OCI-LY7 (cell line): Measurements from ENCODE around the gene NUTF2. TPM values are rescaled to one million over a fixed set of nuclear protein-coding genes. Genes with fewer than 3 reads are reported as not detected.
A peak's percentile ranks its signal among the peaks of the same experiment; 100 is the strongest.

Experiments used
- BruUV-seq: library from RNA; stranded (reverse); fragments of 400-500 nt; replicated peaks from 2 replicates; lab custom pipeline; 2021; lab: Mats Ljungman, UMichigan
- CTCF ChIA-PET: fragments of 300-600 bp; sonication (Branson Sonifier 250); formaldehyde crosslinking; loops from one replicate; lab custom pipeline; 2022; ENCODE audit warnings: antibody characterized with exemption; ENCODE audit not compliant: unreplicated experiment; lab: Charles Lee
- POLR2A ChIA-PET: fragments of 300-600 bp; sonication (Branson Sonifier 250); formaldehyde crosslinking; loops from one replicate; lab custom pipeline; 2022; ENCODE audit warnings: antibody characterized with exemption; lab: Charles Lee
- DNase-seq: peaks from one replicate; pipeline ENCODE4 v3.0.0-alpha.2; 2015; ENCODE audit warnings: low spot score
- H2AFZ ChIP-seq: fragments of 200-600 bp; sonication (generic), shearing (Covaris generic); 2 replicates; pipeline ENCODE4 v1.6.1; 2014; ENCODE audit warnings: mild to moderate bottlenecking, antibody characterized with exemption, low read length, moderate library complexity
- H3K27ac ChIP-seq: fragments of 200-600 bp; sonication (generic); 2 replicates; pipeline ENCODE4 v1.5.1; 2014; ENCODE audit warnings: mixed run types, low read depth, mild to moderate bottlenecking, moderate library complexity, low read length, inconsistent platforms; ENCODE audit not compliant: poor library complexity, severe bottlenecking
- H3K36me3 ChIP-seq: fragments of 200-600 bp; sonication (generic); 2 replicates; pipeline ENCODE4 v1.6.1; 2014; ENCODE audit warnings: mild to moderate bottlenecking, antibody characterized with exemption, low read length, moderate library complexity, mixed read lengths; ENCODE audit not compliant: insufficient read depth
- H3K4me1 ChIP-seq: fragments of 200-600 bp; sonication (generic); 2 replicates; pipeline ENCODE4 v1.5.1; 2014; ENCODE audit warnings: mild to moderate bottlenecking, low read length; ENCODE audit not compliant: insufficient read depth, poor library complexity, severe bottlenecking
- H3K4me2 ChIP-seq: fragments of 200-600 bp; sonication (generic); 2 replicates; pipeline ENCODE4 v1.6.1; 2014; ENCODE audit warnings: mild to moderate bottlenecking, low read length
- H3K4me3 ChIP-seq: fragments of 200-600 bp; sonication (generic); 2 replicates; pipeline ENCODE4 v1.5.1; 2014; ENCODE audit warnings: mild to moderate bottlenecking, low read depth, low read length; ENCODE audit not compliant: poor library complexity, severe bottlenecking
- H3K79me2 ChIP-seq: fragments of 200-600 bp; sonication (generic); 2 replicates; pipeline ENCODE4 v1.6.1; 2016; ENCODE audit warnings: low read depth, mild to moderate bottlenecking, low read length, moderate library complexity, mixed read lengths; ENCODE audit not compliant: insufficient read depth
- H3K9me2 ChIP-seq: fragments of 200-600 bp; sonication (generic); 2 replicates; pipeline ENCODE4 v1.6.1; 2016; ENCODE audit warnings: mild to moderate bottlenecking, low read length, mixed read lengths; ENCODE audit not compliant: insufficient read depth
- H3K9me3 ChIP-seq: fragments of 200-600 bp; sonication (generic); 2 replicates; pipeline ENCODE4 v1.6.1; 2014; ENCODE audit warnings: mild to moderate bottlenecking, mixed run types, low read length, mixed read lengths
- H4K20me1 ChIP-seq: fragments of 200-600 bp; sonication (generic); 2 replicates; pipeline ENCODE4 v1.6.1; 2014; ENCODE audit warnings: mild to moderate bottlenecking, antibody characterized with exemption, low read length, moderate library complexity, mixed read lengths; ENCODE audit not compliant: insufficient read depth
- EZH2phosphoT487 ChIP-seq: fragments of 200-600 bp; sonication (generic); IDR thresholded peaks from 2 replicates; pipeline ENCODE4 v1.6.1; 2018; ENCODE audit warnings: low read depth, borderline replicate concordance, mild to moderate bottlenecking, mixed run types, antibody characterized with exemption, low read length, moderate library complexity, mixed read lengths
- intact Hi-C: fragments of 100-400 bp; cut with micrococcal nuclease; formaldehyde crosslinking; loops from one replicate; pipeline ENCODE4 v1.10.0; 2022; ENCODE audit not compliant: unreplicated experiment
- total RNA-seq, 2 experiments: library from RNA; depleted of rRNA in 1 of 2; stranded (reverse); fragments of >200 nt in 1 of 2; shearing (Covaris generic) in 1 of 2; gene quantifications; 2 replicates each; pipeline ENCODE4 v1.2.3, GENCODE V29; 2014 to 2022
- TF ChIP-seq, protein P1 (sequence below): fragments of 200-600 bp; sonication (generic); conservative IDR thresholded peaks from 2 replicates; pipeline ENCODE4 v1.5.1; 2014; ENCODE audit warnings: mild to moderate bottlenecking, antibody characterized with exemption, low read length, moderate library complexity, mixed read lengths

The NUTF2 gene
- total RNA-seq, 2 experiments from 2014 or later: 143 to 187 TPM

DNA sequence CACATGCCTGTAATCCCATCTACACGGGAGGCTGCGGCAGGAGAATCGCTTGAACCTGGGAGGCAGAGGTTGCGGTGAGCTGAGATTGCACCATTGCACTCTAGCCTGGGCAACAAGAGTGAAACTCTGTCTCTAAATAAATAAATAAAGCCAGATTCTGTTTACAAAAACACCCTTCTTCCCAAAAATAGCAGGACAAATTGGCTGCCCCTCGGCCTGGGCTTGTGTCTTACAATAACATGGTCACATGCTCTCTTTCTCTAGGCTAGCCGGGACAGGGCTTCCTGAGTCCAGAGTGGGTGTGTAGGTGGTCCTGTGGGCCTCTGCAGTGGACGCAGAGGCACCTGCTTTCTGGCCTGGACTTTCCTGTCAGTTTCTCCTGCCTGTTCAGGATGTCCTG, 22.9 kb downstream of the NUTF2 start:
- no TSS peak for BruUV-seq
- Histone ChIP-seq H3K9me2 (no peaks in the 10 kb centered on the region), H3K4me3 (no peak overlapping the region), H3K36me3 (peaks cover 75% of the 10 kb centered on the region), H3K9me3 (no peaks in the 10 kb centered on the region), H3K27ac (no peak overlapping the region), H2AFZ (no peak overlapping the region), H3K4me1 (peaks cover 17% of the 10 kb centered on the region), H3K79me2 (peaks cover 17% of the 10 kb centered on the region), H3K4me2 (no peak overlapping the region), H4K20me1 (no peaks in the 10 kb centered on the region)
- ChIA-PET POLR2A (interaction anchor here (0.6 kb wide), 1 partner anchor 23 kb away, joined by 3 read pairs; no protein-coding TSS in a partner anchor), CTCF (interaction anchor here (0.6 kb wide), 1 partner anchor 214 kb away, joined by 3 read pairs; no protein-coding TSS in a partner anchor)
- no peak for TF ChIP-seq EZH2phosphoT487
- TF ChIP-seq, protein P1, sequence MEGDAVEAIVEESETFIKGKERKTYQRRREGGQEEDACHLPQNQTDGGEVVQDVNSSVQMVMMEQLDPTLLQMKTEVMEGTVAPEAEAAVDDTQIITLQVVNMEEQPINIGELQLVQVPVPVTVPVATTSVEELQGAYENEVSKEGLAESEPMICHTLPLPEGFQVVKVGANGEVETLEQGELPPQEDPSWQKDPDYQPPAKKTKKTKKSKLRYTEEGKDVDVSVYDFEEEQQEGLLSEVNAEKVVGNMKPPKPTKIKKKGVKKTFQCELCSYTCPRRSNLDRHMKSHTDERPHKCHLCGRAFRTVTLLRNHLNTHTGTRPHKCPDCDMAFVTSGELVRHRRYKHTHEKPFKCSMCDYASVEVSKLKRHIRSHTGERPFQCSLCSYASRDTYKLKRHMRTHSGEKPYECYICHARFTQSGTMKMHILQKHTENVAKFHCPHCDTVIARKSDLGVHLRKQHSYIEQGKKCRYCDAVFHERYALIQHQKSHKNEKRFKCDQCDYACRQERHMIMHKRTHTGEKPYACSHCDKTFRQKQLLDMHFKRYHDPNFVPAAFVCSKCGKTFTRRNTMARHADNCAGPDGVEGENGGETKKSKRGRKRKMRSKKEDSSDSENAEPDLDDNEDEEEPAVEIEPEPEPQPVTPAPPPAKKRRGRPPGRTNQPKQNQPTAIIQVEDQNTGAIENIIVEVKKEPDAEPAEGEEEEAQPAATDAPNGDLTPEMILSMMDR: no peak
- DNase-seq: no peak
- intact Hi-C loops: no loop called here

DNA sequence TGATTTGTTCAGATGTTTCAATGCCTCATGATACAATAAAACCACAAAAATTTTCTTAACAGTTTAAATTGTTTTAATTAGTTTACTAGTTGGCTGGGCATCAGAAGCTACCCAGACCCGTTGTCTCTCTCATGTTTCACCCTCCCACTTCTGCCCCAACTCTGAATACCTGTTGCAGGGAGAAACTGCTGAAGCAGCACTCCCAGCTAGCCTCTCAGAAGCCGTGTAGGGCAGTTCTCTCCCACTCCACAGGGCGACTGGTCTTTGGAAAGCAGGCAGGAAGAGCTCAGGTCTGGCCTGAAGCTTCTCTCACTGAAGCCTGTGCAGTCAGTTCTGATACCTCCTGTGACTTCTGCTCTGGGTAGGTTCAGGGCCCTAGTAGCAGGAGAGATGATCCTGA, 24.5 kb downstream of the NUTF2 start:
- peaks cover 29% of the 10 kb centered on the region for H3K79me2 ChIP-seq
- no peak overlapping the region for H3K4me2 ChIP-seq
- H3K4me1 ChIP-seq: peaks cover 23% of the 10 kb centered on the region
- intact Hi-C loops: no loop called here
- ChIA-PET CTCF (no interaction called here), POLR2A (interaction anchor here (0.7 to 1.1 kb wide), 2 partner anchors 9 to 15 kb away, joined by 3 to 5 read pairs; no protein-coding TSS in a partner anchor)
- TF ChIP-seq EZH2phosphoT487: no peak
- TF ChIP-seq, protein P1: no peak
- H3K36me3 ChIP-seq: peaks cover 68% of the 10 kb centered on the region
- no TSS peak for BruUV-seq
- no peak overlapping the region for H3K27ac ChIP-seq
- H3K4me3 ChIP-seq: no peak overlapping the region
- no peak overlapping the region for H2AFZ ChIP-seq
- no peaks in the 10 kb centered on the region for H3K9me3 ChIP-seq
- DNase-seq: no peak
- H3K9me2 ChIP-seq: no peaks in the 10 kb centered on the region
- no peaks in the 10 kb centered on the region for H4K20me1 ChIP-seq

DNA sequence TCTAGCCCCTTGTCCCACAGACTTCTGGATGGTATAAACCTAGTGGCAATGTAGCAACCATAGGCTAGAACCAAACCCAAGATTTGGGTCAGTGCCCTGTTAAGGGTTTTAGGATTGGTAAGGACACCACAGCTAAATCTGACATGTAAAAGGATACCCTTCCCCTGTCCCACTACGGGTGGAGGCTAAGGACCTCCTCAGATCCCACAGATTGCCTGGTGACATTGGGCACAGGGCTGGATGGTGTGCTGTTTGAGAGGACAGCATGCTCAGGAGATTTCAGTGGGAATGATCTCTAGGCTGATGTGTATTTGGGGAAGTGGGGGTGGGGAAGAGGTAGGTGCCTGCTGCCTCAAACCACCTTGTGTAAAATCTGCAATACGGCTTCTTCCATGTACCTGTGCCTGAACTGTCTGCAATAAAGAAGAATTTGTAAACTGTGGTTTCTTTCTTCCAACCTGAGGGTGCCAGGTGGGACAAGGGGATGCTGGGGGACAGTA, 25.4 kb downstream of the NUTF2 start:
- intact Hi-C loops: loop anchor here (1.0 kb wide), 1 partner anchor 26 kb away; the partner anchor contains the start of gene NUTF2
- Histone ChIP-seq H3K27ac (peak overlapping the region; percentile 48), H3K4me1 (peaks cover 23% of the 10 kb centered on the region), H3K36me3 (peaks cover 68% of the 10 kb centered on the region), H3K9me3 (no peaks in the 10 kb centered on the region), H2AFZ (peak overlapping the region; percentile 66; the same call in 1 of the 2 replicates), H3K4me3 (peak overlapping the region; percentile 95), H4K20me1 (no peaks in the 10 kb centered on the region), H3K4me2 (peak overlapping the region; percentile 83), H3K79me2 (peaks cover 29% of the 10 kb centered on the region), H3K9me2 (no peaks in the 10 kb centered on the region)
- DNase-seq: no peak
- no peak for TF ChIP-seq EZH2phosphoT487
- TF ChIP-seq, protein P1: no peak
- BruUV-seq: no TSS peak
- CTCF ChIA-PET: no interaction called here
- POLR2A ChIA-PET: no interaction called here
